Smooth muscle cell (in vitro differentiated cells): ENCODE measurements around the gene PWWP2B. TPM values are rescaled to one million over a fixed set of nuclear protein-coding genes. Genes with fewer than 3 reads are reported as not detected.

Experiments used
- DNase-seq: peaks from one replicate; lab custom pipeline; 2025; ENCODE audit not compliant: unreplicated experiment; lab: John Stamatoyannopoulos, UW
- H2AFZ ChIP-seq: fragments of 200-600 bp; sonication (generic); 2 replicates; pipeline ENCODE4 v1.6.0; 2016; ENCODE audit warnings: antibody characterized with exemption, low read depth, mild to moderate bottlenecking
- H3F3A ChIP-seq: fragments of 200-600 bp; sonication (generic); 2 replicates; pipeline ENCODE4 v1.6.0; 2017; ENCODE audit warnings: antibody characterized with exemption, low read depth
- H3K27ac ChIP-seq: fragments of 200-600 bp; sonication (generic); 2 replicates; pipeline ENCODE4 v1.5.1; 2016; ENCODE audit warnings: low read depth, mild to moderate bottlenecking
- H3K27me3 ChIP-seq: fragments of 200-600 bp; sonication (generic); 2 replicates; pipeline ENCODE4 v1.6.1; 2016; ENCODE audit warnings: low read depth, mild to moderate bottlenecking
- H3K36me3 ChIP-seq: fragments of 200-600 bp; sonication (generic); 2 replicates; pipeline ENCODE4 v1.5.1; 2016; ENCODE audit warnings: low read depth
- H3K4me1 ChIP-seq: fragments of 200-600 bp; sonication (generic); 2 replicates; pipeline ENCODE4 v1.5.1; 2016; ENCODE audit warnings: low read depth
- H3K4me2 ChIP-seq: fragments of 200-600 bp; sonication (generic); 2 replicates; pipeline ENCODE4 v1.6.0; 2016; ENCODE audit warnings: mild to moderate bottlenecking
- H3K4me3 ChIP-seq: fragments of 200-600 bp; sonication (generic); 2 replicates; pipeline ENCODE4 v1.5.1; 2016; ENCODE audit warnings: mild to moderate bottlenecking
- H3K79me2 ChIP-seq: fragments of 200-600 bp; sonication (generic); 2 replicates; pipeline ENCODE4 v1.6.0; 2016; ENCODE audit warnings: low read depth, mild to moderate bottlenecking
- H3K9ac ChIP-seq: fragments of 200-600 bp; sonication (generic); 2 replicates; pipeline ENCODE4 v1.6.0; 2016; ENCODE audit warnings: low read depth
- H3K9me3 ChIP-seq: fragments of 200-600 bp; sonication (generic); replicated peaks from 2 replicates; pipeline ENCODE4 v1.5.1; 2016; ENCODE audit warnings: low read depth
- H4K20me1 ChIP-seq: fragments of 200-600 bp; sonication (generic); 2 replicates; pipeline ENCODE4 v1.6.0; 2016; ENCODE audit warnings: low read depth
- CTCF ChIP-seq: fragments of 200-600 bp; sonication (generic); IDR thresholded peaks from 2 replicates; pipeline ENCODE4 v1.5.1; 2017; ENCODE audit warnings: borderline replicate concordance, mild to moderate bottlenecking, antibody characterized with exemption; ENCODE audit not compliant: insufficient read depth, poor library complexity, severe bottlenecking
- WGBS: methylation state at CpG from one replicate; pipeline ENCODE4 v1.1.7; 2016; ENCODE audit warnings: low lambda C conversion rate; 5-methylcytosine and 5-hydroxymethylcytosine counted together
- polyA plus RNA-seq: library from polyadenylated mRNA; unstranded; fragments of >200 nt; fragmentation: Nextera tagmentation; extraction: Ambion mirVana; gene quantifications from 2 replicates; pipeline ENCODE4 v1.2.1, GENCODE V29; 2016
- total RNA-seq: library from RNA; depleted of rRNA; stranded (reverse); fragments of >200 nt; gene quantifications from 2 replicates; pipeline ENCODE4 v1.2.3, GENCODE V29; 2014

PWWP2B gene
- total and polyA plus RNA-seq, 2 experiments from 2014 or later: 8.3 to 13.2 TPM

- no peaks in the 10 kb centered on the region for H3K36me3 ChIP-seq
- no peak overlapping the region for H3K9ac ChIP-seq
- no peaks in the 10 kb centered on the region for H3F3A ChIP-seq
- H4K20me1 ChIP-seq: no peaks in the 10 kb centered on the region
- 88% methylated on average over 22 of the region's 23 CpGs for WGBS
- DNase-seq: no peak
- no peak overlapping the region for H3K4me3 ChIP-seq
- TF ChIP-seq CTCF: no peak
- peaks cover 3% of the 10 kb centered on the region for H3K4me1 ChIP-seq
- H3K27ac ChIP-seq: no peak overlapping the region
- no peak overlapping the region for H3K4me2 ChIP-seq
- H3K27me3 ChIP-seq: no peaks in the 10 kb centered on the region
- H2AFZ ChIP-seq: no peak overlapping the region
- H3K9me3 ChIP-seq: no peaks in the 10 kb centered on the region
- H3K79me2 ChIP-seq: no peaks in the 10 kb centered on the region
Observed at GRCh38 chr10:132459301-132460003, 62.5 kb downstream of the PWWP2B start.

- no peak for DNase-seq
- no peak overlapping the region for H3K4me2 ChIP-seq
- no peaks in the 10 kb centered on the region for H3K9me3 ChIP-seq
- no peak overlapping the region for H3K27ac ChIP-seq
- TF ChIP-seq CTCF: no peak
- WGBS: 87% methylated on average over 15 of the region's 15 CpGs
- H3F3A ChIP-seq: no peaks in the 10 kb centered on the region
- no peak overlapping the region for H3K9ac ChIP-seq
- no peak overlapping the region for H2AFZ ChIP-seq
- H3K79me2 ChIP-seq: no peaks in the 10 kb centered on the region
- H3K4me3 ChIP-seq: no peak overlapping the region
- H3K4me1 ChIP-seq: peaks cover 8% of the 10 kb centered on the region
- H3K27me3 ChIP-seq: no peaks in the 10 kb centered on the region
- no peaks in the 10 kb centered on the region for H3K36me3 ChIP-seq
- no peaks in the 10 kb centered on the region for H4K20me1 ChIP-seq
Observed at GRCh38 chr10:132460071-132460470, 63.1 kb downstream of the PWWP2B start.

- DNase-seq: no peak
- H3K79me2 ChIP-seq: no peaks in the 10 kb centered on the region
- no peaks in the 10 kb centered on the region for H3K27me3 ChIP-seq
- no peak overlapping the region for H3K4me3 ChIP-seq
- no peak overlapping the region for H2AFZ ChIP-seq
- no peaks in the 10 kb centered on the region for H3F3A ChIP-seq
- H4K20me1 ChIP-seq: no peaks in the 10 kb centered on the region
- no peak for TF ChIP-seq CTCF
- H3K27ac ChIP-seq: no peak overlapping the region
- no peak overlapping the region for H3K9ac ChIP-seq
- no peak overlapping the region for H3K4me2 ChIP-seq
- peaks cover 8% of the 10 kb centered on the region for H3K4me1 ChIP-seq
- WGBS: 93% methylated on average over 5 of the region's 5 CpGs
- H3K9me3 ChIP-seq: no peaks in the 10 kb centered on the region
- H3K36me3 ChIP-seq: no peaks in the 10 kb centered on the region
Observed at GRCh38 chr10:132460691-132461090, 63.7 kb downstream of the PWWP2B start.
